Stimulated activated CD4-positive, alpha-beta T cell treated with anti-CD3 and anti-CD28 coated beads, Interleukin-2, amount 100 ng/mL, for 48 hours (primary cell): ENCODE measurements around the gene SHLD1.
A peak's percentile ranks its signal among the peaks of the same experiment; 100 is the strongest.
"Not testable (repeated sequence)": the region's sequence is repeated elsewhere in the genome, so short reads cannot be mapped to it uniquely, and the experiment has no call there.

Source experiments
- DNase-seq, 2 donors: peaks; one replicate each; pipeline ENCODE4 v3.0.0-alpha.2; 2020

SHLD1 gene

GRCh38 chr20:5784735-5785134, 34.5 kb downstream of the SHLD1 start:
- no peak for DNase-seq

GRCh38 chr20:5785146-5785545, 34.9 kb downstream of the SHLD1 start:
- DNase-seq = no peak

GRCh38 chr20:5786930-5787795, 37.0 kb downstream of the SHLD1 start:
- DNase-seq = no peak

- DNase-seq = no peak
Observed at GRCh38 chr20:5787796-5788165, 37.6 kb downstream of the SHLD1 start.

GRCh38 chr20:5788385-5788895, 38.2 kb downstream of the SHLD1 start:
- DNase-seq = peak; percentile 70 to 76

GRCh38 chr20:5789827-5790226, 39.6 kb downstream of the SHLD1 start:
- DNase-seq = no peak

GRCh38 chr20:5793916-5794315, 43.7 kb downstream of the SHLD1 start:
- DNase-seq = no peak

- no peak for DNase-seq
Observed at GRCh38 chr20:5796331-5797040, 46.3 kb downstream of the SHLD1 start.

- no peak for DNase-seq
Observed at GRCh38 chr20:5797165-5797564, 47.0 kb downstream of the SHLD1 start.

- DNase-seq = no peak
Observed at GRCh38 chr20:5797843-5798462, 47.8 kb downstream of the SHLD1 start.

GRCh38 chr20:5803754-5804303, 53.6 kb downstream of the SHLD1 start:
- DNase-seq = not testable (repeated sequence)

GRCh38 chr20:5806457-5807263, 56.5 kb downstream of the SHLD1 start:
- DNase-seq = no peak

- DNase-seq = no peak
Observed at GRCh38 chr20:5807431-5807830, 57.2 kb downstream of the SHLD1 start.

GRCh38 chr20:5808901-5809300, 58.7 kb downstream of the SHLD1 start:
- no peak for DNase-seq

GRCh38 chr20:5809495-5809894, 59.3 kb downstream of the SHLD1 start:
- DNase-seq = no peak

GRCh38 chr20:5810800-5811422, 60.7 kb downstream of the SHLD1 start:
- no peak for DNase-seq

GRCh38 chr20:5811746-5812145, 61.5 kb downstream of the SHLD1 start:
- DNase-seq = no peak

GRCh38 chr20:5818346-5818681, 68.1 kb downstream of the SHLD1 start:
- DNase-seq = no peak

GRCh38 chr20:5820738-5821137, 70.5 kb downstream of the SHLD1 start:
- DNase-seq = no peak

GRCh38 chr20:5821627-5822215, 71.5 kb downstream of the SHLD1 start:
- no peak for DNase-seq

GRCh38 chr20:5822569-5822968, 72.4 kb downstream of the SHLD1 start:
- DNase-seq = no peak
